GM19463 (cell line): ENCODE results near the gene GRIFIN.

Experiments
- ATAC-seq: cut with Tn5 transposase; IDR thresholded peaks from one replicate; pipeline ENCODE4 v1.9.1; 2021; ENCODE audit warnings: mild to moderate bottlenecking, moderate library complexity; ENCODE audit not compliant: unreplicated experiment

The GRIFIN gene

DNA sequence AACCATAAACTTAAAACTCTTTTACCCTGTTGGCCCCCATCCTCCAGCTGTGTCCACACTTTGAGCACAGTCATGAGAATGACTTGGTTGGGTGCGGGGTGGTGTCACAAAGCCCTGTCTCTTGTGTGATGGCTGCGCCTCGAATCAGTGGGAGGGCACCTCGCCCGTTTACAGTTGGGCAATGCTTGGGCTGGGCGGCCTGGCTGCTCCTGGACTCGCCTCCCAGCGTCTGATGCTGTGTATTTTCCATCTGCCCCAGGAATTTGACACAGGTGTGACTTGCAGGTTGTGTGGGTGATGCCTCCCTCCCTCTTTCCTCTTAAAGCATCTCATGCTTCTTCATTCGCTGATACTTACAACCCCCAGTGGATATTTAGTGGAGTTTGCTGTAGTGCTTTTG is 39.1 kb downstream of the GRIFIN start:
- ATAC-seq, result no peak

DNA sequence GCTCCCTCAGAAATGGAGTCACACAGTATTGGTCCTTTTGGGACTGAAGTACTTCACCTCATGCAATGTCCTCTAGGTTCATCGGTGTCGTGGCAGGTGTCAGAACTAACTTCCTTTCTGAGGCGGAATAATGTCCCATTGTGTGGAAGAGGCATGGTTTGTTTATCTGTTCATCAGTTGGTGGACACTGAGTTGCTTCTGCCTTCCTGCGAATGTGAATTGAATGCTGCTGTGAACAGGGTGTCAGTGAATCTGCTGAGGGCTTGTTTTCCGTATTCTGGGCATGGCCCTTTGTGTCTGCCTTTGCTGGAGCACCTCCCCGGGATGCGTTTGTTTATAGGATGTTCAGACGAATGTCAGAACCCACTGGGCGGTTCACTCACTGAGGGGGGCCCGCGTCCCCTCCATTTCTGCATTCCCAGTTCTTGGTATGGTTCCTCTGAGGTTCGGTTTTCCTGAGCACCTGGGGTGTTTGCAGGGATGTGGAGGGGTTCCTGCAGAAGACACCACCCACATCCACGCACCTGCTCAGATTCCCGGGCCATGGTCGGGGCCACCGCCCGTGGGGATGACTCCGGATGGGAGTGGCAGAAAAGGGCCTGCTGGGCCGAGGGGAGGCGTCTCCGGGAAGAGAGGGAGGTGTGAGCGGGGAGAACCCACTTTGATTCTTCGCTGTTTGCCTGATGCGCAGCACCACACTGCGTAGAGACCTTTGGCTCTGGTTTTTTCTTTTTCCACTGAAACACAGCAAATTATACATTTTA is 39.7 kb downstream of the GRIFIN start:
- no peak for ATAC-seq

DNA sequence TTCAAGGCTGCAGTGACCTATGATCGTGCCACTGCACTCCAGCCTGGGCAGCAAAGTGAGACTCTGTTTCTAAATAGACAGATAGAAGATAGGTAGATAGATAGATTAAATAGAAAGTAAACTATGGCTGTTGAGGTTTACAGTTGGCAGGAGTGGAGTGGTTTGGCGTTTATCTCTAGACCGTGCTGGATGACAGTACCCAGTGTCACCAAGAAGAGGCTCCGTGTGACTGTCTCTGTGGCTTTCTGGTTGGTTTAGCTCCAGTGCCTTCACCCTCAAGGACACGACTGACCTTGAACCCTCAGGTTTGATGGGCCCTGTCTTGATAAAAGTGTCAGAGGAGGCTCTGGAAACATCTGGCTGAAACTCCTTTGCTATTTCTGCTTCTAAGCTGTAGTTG is 41.1 kb downstream of the GRIFIN start:
- ATAC-seq, result no peak

DNA sequence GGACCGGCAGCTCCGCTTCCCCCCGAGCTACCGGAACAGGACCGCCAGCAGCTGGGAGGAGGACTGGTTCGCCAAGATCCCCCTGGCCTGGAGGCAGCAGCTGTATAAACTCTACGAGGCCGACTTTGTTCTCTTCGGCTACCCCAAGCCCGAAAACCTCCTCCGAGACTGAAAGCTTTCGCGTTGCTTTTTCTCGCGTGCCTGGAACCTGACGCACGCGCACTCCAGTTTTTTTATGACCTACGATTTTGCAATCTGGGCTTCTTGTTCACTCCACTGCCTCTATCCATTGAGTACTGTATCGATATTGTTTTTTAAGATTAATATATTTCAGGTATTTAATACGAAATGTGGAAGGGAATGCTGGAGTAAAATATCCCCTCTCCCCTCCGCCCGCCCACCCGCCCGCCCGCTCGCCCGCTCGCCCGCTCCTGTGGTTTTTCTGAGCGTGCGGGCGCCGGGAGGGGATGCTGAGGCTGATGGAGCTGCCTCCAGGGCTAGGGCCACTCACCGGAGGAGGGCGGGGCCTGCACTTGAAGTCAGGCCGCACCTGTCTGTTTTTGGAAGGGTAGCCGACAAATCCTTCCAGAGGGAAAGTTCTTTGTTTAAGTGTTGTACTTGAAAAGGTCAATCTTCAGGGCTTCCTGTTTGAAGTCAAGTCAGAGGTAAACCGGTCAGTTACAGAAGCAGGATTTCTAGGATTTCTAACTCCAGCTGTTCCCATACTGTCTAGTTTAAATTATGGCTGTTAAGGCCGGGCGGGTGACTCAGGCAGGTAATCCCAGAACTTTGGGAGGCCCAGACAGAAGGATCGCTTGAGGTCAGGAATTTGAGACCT is 42.3 kb downstream of the GRIFIN start:
- no peak for ATAC-seq

DNA sequence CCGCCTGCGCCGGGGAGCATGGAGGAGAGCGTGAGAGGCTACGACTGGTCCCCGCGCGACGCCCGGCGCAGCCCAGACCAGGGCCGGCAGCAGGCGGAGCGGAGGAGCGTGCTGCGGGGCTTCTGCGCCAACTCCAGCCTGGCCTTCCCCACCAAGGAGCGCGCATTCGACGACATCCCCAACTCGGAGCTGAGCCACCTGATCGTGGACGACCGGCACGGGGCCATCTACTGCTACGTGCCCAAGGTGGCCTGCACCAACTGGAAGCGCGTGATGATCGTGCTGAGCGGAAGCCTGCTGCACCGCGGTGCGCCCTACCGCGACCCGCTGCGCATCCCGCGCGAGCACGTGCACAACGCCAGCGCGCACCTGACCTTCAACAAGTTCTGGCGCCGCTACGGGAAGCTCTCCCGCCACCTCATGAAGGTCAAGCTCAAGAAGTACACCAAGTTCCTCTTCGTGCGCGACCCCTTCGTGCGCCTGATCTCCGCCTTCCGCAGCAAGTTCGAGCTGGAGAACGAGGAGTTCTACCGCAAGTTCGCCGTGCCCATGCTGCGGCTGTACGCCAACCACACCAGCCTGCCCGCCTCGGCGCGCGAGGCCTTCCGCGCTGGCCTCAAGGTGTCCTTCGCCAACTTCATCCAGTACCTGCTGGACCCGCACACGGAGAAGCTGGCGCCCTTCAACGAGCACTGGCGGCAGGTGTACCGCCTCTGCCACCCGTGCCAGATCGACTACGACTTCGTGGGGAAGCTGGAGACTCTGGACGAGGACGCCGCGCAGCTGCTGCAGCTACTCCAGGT is 43.1 kb downstream of the GRIFIN start:
- ATAC-seq, result no peak

DNA sequence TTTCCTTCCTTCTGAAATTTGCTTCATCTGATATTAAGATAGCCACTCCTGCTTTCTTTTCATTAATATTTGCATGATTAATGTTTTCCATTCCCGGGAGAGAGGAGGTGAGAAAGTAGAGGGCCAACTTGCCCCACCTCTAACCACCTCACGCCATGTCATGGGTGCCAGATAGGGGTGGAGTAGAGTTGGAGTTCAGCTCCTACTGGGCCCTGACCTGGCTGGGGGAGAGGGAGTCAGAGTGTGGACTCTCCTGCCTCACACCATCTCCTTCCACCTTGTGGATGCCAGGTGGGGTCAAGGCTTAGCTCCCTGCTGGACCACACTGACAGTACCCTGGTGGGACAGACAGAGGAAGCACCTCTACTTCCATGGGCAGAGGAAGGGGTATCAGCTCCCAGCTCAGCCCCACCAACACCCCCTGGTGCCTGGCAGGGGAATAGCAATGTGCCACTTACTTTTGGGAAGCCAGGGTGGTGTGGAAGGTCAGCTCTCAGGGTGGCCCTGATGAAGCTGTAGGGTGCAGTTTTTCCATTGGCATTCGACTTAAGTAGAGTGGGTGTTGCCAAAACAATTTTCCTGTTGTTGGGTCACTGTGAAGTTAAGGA is 44.8 kb downstream of the GRIFIN start:
- no peak for ATAC-seq

DNA sequence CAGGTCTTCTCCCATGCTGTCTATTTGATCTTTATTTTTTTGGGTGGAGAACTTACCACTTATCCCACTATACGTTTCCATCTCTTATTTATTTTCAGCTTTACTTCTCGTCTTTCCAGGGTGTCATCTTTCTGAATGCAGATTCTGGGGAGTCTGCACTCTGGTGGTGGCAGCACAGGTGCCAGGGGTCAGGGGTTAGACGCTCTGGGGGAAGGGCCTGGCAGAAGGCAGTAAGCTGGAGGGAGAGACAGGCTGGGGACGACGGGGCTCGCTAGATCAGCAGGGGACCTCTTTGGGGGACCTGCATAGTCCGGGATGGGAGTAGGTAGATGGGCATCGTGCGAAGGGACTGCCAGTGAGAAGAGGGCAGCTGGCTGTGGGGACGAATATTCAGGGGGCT is 50.4 kb downstream of the GRIFIN start:
- ATAC-seq, result no peak
